NCI-H82 treated with DMSO at 0.1 percent for 48 hours (cell line): ENCODE data around the gene TMEM169.

ENCODE experiments used
- DNase-seq: peaks from one replicate; lab custom pipeline; 2025; ENCODE audit not compliant: unreplicated experiment; lab: John Stamatoyannopoulos, UW

TMEM169 gene

DNA sequence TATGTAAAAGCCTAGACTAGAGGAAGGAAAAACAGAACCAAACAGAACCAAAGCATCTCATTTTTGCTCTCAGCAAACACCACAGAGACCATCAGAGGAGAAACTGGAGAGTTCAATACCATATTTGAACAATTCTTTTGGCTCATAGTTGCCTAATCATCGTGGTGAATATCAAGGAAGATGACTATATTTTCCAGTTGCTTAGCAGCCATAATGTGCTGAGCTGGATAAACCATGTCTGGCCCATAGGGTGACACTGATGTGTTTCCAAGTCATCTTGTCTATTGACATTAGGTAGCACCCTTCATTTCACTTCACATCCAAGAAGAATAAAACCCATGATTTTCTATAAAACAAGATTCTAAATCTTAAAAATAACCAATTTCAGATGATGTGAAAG lies 21.5 kb downstream of the TMEM169 start:
- no peak for DNase-seq

DNA sequence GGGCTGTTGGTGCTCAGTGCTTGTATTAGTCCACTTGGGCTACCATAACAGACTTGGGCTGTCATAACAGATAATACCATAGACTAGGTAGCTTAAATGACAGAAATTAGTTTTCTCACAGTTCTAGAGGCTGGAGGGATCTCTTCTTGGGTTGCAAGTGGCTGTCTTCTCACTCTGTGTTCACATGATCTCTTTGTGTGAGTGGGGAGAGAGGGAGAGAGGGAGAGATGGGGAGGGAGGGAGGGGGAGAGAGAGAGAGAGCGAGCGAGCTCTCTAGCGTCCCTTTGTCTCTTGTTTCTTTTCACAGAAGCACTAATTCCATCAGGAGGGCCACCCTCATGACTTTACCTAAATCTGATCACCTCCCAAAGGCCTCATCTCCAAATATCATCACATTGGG lies 23.0 kb downstream of the TMEM169 start:
- no peak for DNase-seq

DNA sequence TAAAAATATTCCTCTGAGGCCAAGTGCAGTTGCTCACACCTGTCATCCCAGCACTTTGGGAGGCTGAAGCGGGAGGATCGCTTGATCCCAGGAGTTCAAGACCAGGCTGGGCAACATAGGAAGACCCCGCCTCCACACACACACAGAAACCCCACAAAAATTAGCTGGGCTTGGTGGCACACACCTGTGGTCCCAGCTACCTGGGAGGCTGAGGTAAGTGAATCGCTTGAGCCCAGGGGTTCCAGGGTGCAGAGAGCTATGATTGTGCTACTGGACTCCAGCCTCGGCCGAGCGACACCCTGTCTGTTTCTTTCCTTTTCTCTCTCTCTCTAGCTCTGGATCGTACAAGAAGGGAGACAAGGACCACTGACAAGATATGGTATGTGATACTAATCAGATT lies 25.6 kb downstream of the TMEM169 start:
- DNase-seq = no peak

DNA sequence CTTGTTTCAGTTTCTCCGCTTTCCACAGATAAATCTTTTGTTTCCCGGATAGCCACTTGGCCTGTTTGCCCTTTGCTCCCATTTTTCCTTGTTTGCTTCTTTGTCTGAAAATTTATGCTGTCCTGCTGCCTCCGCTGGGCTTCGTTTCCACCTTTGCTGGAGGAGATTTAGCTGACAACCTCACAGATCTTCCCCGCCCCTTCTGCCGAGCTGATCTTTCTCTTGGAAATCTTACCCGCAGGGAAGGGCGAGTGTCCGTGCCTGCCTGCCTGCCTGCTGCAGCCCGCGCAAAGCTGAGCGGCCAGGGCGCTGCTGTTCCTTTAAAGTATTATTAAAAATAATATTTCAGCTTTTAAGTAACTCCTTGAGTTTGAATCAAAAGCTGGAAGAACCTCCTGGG lies 26.0 kb downstream of the TMEM169 start:
- DNase-seq = peak; percentile 28

DNA sequence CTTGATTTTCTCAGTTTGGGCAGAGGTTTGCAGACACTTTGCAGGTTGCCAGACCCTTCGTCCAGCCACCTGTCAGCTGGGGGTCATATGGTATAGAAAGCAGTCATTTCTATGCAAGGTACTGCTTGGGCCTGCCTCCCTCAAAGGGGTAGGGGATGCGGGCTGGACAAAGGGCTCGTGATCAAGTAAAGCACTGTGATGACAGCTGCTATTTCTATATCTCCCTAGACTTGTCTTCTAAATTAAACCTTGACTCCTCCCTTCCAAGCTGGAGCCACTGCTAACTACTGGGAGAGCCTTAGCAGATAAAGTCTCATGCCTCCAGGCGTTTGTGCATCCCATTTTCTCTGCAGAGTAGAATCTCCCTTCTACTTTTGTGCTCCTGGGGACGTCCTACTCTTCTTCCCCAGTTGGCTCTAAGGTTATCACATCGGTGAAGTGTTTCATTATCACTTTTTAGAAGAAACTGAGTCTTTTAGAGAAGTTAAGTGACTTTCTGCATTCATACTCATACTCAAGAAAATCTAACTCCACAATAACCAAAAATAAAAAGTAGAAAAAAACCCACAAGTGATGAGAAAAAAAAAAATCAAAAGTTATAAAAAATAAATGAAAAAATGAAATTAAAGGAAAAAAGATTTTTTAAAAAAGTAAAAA lies 26.7 kb downstream of the TMEM169 start:
- DNase-seq = peak; percentile 59

DNA sequence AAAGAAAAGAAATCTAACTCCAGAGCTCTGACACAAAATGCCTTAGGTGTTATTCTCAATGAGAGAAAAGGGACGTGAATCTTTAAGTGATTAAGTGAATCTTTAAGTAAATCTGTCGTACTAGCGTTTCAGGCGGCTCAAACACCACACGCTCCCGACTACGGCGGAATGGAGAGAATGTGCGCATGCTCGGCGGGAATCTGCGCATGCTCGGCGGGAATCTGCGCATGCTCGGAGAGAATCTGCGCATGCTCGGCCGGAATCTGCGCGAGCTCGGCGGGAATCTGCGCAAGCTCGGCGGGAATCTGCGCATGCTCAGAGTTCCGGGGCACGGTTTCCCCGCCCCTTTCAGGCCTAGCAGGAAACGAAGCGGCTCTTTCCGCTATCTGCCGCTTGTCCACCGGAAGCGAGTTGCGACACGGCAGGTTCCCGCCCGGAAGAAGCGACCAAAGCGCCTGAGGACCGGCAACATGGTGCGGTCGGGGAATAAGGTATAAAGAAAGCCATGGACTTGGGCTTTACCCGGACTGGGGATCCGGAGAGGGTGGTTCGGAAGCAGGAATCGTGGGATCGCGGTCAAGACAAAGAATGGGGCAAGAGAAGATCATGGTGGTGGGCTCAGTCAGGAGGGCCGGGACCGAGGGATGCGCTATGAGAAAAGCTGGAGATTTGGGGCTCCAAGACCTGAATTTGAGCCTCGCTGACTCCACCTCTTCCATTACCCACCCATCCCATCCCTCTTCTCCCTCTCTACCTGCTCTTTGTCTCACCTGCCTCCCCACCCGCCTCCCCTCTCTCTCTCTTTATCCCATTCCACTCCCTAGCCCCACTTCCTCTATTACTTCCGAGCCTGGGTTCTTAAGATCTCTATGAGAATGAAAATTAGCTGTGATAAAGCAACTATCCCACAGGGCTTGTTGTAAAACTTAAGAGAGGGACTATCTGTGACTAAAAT lies 27.5 kb downstream of the TMEM169 start, which contains the start of gene XRCC5:
Gene XRCC5 (plus strand): TSS at position 382 of the 955 bp plus-strand sequence. CDS start 89 bp downstream, at position 471.
- DNase-seq = peak; percentile 91

DNA sequence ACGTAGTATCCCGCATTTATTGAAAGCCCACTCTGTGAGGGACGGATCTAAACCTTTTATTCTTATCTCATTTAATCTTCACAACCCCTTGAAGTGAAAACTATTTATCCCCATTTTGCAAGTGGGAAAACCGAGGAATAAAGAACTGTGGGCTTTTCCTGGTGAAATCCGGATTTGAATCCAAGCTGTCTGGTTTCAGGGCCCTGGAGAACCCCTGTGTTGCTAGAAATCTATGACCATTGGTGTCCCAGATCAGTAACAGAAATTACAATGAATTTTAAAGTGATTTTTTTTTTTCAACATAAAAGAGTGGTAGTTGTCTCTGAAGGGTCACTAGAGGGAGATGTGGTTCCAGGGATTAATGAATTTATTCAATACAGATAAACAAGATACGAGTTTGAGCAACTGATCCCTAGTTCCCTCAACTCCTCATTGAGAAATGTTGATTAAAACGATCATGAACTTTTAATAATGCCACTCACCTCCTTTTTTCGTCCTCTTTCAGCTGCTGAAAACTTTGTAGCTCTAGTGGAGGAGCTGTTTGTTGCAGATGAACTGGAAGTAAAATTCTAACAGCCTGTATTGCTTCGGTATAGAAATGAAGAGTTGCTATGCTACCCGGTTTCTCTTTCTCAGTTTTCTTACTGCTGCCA lies 28.4 kb downstream of the TMEM169 start:
- no peak for DNase-seq

DNA sequence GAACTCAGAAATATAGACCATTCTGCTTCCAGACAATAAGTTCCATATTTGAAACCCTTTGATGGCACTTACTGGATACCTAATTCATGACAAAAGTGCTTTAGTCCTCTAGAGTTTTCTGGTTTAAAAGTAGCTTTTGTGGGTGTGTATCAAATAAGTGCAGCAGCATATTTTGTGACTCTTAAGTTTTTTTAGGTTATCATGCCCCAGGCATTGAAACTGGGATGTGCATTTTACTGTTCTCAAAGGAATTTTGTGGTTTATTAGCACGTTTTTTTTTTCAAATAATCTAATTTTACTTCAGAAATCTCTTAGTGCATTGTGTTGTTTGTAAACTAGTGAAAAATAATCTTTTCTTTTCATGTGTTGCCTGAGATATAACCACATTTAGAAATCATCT lies 28.9 kb downstream of the TMEM169 start:
- no peak for DNase-seq

DNA sequence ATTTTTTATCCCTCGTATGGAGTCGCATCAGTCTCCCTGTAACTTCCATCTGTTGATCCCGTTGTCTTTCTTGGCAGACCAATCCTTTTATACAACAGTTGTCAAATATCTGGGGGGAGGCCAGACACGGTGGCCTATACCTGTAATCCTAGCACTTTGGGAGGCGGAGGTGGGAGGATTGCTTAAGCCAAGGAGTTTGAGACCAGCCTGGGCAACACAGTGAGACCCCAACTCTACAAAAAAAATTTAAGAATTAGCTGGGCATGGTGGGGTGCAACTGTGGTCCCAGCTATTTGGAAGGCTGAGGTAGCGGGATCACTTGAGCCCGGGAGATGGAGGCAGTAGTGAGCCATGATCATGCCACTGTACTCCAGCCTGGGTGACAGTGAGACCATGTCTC lies 29.4 kb downstream of the TMEM169 start:
- DNase-seq = no peak

DNA sequence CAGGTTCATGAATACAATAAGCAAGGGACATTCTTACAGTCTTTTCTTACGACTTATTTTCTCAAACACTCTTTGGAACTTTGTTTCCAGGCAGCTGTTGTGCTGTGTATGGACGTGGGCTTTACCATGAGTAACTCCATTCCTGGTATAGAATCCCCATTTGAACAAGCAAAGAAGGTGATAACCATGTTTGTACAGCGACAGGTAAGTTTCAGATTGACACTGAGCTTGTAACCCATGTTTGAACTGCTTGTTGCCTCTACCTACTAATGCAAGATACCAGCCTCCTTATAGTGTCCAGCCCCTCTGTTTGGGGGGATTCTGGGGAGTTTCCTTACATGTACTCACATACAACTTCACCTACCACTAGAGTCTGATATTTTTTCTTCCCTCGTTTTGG lies 31.2 kb downstream of the TMEM169 start:
- no peak for DNase-seq

DNA sequence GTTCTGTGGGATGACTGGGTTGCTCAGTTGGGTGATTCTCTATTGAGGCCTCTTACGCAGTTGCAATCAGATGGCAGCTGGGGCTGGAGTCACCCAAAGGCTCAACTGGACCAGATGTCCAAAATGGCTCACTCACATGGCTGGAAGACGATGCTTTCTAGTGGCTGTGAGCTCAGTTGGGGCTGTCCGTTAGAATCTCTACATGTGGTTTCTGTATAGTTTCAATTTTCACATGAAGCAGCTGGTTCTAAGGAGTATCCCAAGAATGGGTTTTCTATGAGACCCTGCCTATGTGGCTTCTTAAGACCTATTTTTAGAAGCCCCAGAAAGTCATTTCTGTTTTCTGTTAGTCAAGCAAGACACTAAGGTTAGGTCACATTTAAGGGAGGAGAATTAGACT lies 31.9 kb downstream of the TMEM169 start:
- no peak for DNase-seq

DNA sequence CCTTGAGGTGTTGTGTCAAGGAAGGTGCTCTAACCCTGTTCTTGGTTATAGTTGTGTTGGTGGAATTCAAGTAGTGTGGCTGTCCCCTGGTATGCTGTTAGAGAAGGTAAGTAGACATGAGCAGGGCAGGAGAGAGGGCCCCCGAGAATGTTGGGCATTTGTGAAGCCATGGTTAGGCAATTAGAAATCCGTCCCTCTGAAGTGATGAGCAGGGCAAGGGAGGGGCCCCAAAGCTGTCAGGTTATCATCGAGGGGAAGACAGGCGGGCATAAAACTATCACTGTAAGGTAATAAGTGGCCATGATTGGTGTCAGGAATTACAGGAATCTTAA lies 32.6 kb downstream of the TMEM169 start:
- DNase-seq = no peak

DNA sequence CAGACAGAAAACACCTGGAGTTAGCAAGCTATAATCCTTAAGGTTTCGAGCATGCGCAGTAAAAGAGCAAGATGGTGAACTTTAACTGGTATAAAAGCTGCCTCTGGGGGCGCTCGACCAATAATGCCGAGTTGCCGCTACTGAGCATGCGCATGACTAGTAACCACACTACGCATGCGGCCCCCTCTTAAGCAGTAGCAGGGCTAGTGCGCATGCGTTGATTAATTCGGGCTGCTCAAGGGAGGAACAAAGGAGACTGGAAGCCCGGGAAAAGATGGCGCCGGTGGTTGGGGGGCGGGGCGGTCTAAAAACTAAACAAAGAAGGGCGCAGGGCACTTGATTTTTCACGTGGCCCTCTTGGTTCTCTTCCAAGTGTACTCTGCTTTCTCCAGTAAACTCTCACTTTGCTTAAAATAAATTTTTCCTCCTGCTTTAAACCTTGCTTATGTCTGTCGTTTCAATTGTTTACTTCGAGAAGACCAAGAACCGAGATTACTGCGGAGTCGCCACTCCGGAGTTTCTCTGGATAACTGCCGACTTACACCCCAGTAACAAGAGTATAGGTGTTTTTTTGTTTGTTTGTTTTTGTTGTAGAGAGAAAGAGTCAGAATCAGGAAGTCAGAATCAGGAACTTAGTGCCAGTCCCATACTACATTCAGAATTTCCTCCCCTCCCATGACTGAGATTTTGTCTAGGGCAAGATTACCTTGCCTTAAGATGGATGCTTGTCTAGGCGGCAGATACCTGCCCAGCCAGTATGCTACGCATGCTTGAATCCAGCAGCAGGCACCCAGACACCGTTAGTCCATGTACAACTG lies 33.2 kb downstream of the TMEM169 start:
- DNase-seq = peak; percentile 99

DNA sequence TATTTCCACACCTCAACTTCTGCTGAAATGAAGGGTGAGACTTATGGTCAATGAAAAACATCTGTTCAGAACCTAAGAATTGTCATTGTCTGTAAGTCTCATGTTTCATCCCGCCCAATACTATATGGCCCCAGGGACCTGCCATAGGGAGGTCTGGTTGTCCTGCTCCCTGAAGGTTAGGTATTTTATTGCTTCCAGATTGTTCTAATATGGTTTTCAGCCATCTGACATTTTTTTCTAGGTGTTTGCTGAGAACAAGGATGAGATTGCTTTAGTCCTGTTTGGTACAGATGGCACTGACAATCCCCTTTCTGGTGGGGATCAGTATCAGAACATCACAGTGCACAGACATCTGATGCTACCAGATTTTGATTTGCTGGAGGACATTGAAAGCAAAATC lies 34.7 kb downstream of the TMEM169 start:
- peak; percentile 42 for DNase-seq

DNA sequence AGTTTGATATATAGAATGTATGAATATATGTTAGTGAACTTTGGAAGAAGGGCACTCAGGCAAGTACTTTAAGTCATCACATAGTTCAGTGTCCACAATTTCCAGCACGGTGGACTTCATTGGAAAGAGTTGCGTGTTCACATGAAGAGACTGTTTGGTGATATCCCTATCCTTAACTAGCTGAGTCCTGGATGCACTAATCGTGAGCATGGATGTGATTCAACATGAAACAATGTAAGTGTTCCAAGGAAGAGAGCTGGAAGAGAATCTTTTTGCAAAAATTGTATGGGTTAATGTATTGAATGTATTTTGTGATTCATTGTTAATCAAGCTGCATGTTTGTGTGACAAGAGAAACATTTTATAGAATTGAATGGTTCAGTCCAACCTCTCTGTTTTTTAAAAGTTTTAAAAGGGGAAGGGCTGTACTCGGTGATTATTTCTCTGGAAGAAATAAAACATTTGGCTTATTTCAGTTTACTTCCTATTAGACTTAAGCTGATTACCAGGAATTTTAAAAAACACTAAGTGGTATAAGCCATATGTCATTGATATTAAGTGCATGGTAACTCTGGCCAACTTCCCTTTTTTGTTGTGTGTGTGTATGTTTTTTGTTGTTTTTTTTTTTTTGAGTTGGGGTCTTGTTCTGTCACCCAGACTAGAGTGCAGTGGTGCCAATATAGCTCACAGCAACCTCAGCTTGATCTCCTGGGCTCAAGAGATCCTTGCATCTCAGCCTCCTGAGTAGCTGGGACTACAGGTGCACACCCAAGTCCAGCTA lies 36.0 kb downstream of the TMEM169 start:
- no peak for DNase-seq

DNA sequence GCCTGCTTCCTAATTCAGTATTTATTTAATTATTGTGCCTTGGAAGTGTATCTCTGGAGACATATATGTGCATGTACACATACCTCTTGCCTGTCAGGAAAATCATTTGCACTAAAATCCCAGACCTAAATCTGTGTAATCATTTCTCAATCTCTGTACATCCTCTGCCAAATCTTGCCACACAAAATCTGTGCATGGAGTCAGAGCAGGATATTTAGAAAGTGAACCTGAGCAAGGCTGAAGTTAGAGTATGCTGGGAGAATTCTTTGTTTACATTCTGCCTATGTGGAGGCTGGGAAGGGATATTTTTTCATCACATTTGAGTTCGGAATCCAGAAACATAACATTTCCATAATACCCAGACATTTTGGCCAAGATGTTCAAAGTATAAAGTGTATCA lies 36.8 kb downstream of the TMEM169 start:
- DNase-seq = no peak

DNA sequence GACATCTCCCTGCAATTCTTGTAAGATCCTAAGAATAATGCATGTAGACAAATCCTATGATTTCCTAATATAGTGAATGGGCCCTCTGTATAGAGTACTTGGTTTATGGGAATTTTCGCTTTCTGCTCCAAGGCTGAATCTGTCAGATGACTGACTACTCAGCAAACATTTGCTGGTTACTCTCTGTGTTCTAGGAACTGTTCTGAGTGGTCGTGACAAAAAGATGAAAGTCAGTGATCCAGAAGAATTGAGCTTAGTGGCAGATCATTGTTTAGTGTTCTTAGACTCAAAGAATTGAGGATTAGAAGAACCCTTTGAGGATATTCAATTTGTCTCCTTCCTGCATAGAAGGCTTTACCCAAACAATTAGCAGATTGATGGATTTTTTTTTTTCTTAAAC lies 37.4 kb downstream of the TMEM169 start:
- DNase-seq = no peak

DNA sequence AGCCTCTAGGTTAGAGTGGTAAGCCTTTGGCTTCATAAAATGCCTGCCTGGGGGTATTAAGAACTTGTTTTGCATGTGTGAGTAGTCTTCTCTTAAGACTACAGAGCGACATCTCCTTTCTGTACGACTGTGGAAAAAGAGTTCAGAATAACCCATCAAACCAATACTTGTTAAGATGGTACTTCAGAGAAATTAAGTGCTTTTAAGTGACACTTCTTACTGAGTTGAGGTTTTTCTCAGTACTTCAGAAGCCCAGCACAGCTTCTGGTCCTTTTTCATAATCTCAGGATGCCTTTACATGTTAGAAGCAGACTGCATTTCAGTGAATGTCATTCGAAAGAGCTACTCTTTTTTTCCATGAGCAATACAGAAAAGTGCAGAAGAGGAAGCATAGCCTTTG lies 38.3 kb downstream of the TMEM169 start:
- no peak for DNase-seq

DNA sequence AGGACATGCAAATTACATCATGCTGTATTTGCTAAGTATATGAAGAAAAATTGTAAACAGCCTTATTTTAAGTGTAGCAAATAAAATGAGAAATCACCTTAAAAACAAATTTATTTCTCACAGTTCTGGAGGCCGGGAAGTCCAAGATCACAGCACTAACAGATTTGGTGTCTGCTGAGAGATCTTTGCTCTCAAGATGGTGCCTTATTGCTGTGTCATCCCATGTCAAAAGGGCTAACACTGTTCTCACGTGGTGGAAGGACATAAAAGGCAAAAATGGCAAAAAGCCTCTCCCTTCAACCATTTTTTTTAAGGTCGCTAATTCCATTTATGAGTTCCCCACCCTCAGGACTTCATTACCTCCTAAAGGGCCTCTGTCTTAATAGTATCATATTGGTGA lies 39.5 kb downstream of the TMEM169 start:
- DNase-seq = no peak

DNA sequence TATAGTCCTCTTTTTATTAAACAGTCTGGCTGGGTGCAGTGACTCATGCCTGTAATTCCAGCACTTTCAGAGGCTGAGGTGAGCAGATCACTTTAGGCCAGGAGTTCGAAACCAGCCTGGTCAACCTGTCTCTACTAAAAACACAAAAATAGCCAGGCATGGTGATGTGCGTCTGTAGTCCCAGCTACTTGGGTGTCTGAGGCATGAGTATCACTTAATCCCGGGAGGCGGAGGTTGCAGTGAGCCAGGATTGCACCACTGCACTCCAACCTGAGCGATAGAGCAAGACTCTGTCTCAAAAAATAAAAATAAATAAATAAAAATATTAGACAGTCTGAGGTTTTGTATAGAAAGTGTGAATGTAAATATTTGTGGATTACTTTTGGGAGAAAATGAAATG lies 45.2 kb downstream of the TMEM169 start:
- DNase-seq = no peak
